ENCODE measurements around the gene PHACTR1. TPM values are rescaled to one million over a fixed set of nuclear protein-coding genes. Genes with fewer than 3 reads are reported as not detected.

The PHACTR1 gene
- polyA plus RNA-seq, 1 of the 3 experiments (the other 2 are of a cell fraction): 0.12 TPM

DNA sequence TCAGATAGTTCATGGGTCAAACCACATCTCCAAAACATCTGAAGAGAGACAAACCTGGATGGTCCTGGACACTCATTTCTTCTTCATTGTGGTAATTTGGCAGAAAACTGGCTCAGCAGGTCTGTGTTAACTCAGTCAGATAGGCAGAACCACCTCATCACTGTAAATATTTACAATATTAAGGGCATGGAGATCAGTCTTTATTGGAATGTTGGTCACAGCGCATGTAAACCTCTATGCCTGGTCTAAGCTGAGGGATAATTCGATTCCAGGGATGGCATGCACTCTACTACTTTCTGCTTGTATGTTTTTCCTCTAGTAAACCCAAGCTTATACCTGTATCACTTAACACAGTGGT, 615.8 kb downstream of the PHACTR1 start:
- ChIA-PET CTCF (interaction anchor here (0.6 to 11.4 kb wide), 12 partner anchors 9 to 504 kb away, joined by 3 to 143 read pairs (median 4); partner anchors contain the start of gene SIRT5), POLR2A (no interaction called here)
- no peak overlapping the region for H2AFZ ChIP-seq (ENCODE audit: low read depth)
- 60% methylated on average over 2 of the region's 2 CpGs for WGBS (ENCODE audit: low lambda C conversion rate)
- no peak for DNase-seq
- no peaks in the 10 kb centered on the region for H3K36me3 ChIP-seq (replicated peaks in 1 of 2; ENCODE audit: control insufficient read depth in 1 of 2, insufficient read depth in 2 of 2, low read length in 1 of 2)
- H3K4me3 ChIP-seq (ENCODE audit: low read depth in 2 of 2, low read length in 1 of 2): no peak overlapping the region
- no peaks in the 10 kb centered on the region for H3K9me3 ChIP-seq
- H3K27me3 ChIP-seq (ENCODE audit: insufficient read depth): no peaks in the 10 kb centered on the region
- no peaks in the 10 kb centered on the region for H3K9me2 ChIP-seq
- H3K9ac ChIP-seq: no peak overlapping the region
- no peak overlapping the region for H3K4me2 ChIP-seq
- TF ChIP-seq SIN3A (IDR thresholded peaks at IDR 0.05; ENCODE audit: borderline replicate concordance, low read depth, low read length): no peak
- no peak for TF ChIP-seq MEF2A (IDR thresholded peaks at IDR 0.05; ENCODE audit: borderline replicate concordance, low read depth)
- TF ChIP-seq NRF1 (IDR thresholded peaks at IDR 0.05; ENCODE audit: low read depth, low read length): no peak
- no peaks in the 10 kb centered on the region for H4K20me1 ChIP-seq (ENCODE audit: insufficient read depth)
- H3K79me2 ChIP-seq (ENCODE audit: insufficient read depth): peaks cover 5% of the 10 kb centered on the region
- H3F3A ChIP-seq (replicated peaks; ENCODE audit: insufficient read depth): peaks cover 8% of the 10 kb centered on the region
- peaks cover 4 to 5% of the 10 kb centered on the region in 2 experiments; a peak in 3 of 4 replicates for H3K4me1 ChIP-seq (ENCODE audit: control insufficient read depth in 1 of 2, insufficient read depth in 2 of 2, low read depth in 1 of 2, low read length in 1 of 2)
- H3K27ac ChIP-seq (ENCODE audit: low read depth in 2 of 2, low read length in 1 of 2): no peak overlapping the region

DNA sequence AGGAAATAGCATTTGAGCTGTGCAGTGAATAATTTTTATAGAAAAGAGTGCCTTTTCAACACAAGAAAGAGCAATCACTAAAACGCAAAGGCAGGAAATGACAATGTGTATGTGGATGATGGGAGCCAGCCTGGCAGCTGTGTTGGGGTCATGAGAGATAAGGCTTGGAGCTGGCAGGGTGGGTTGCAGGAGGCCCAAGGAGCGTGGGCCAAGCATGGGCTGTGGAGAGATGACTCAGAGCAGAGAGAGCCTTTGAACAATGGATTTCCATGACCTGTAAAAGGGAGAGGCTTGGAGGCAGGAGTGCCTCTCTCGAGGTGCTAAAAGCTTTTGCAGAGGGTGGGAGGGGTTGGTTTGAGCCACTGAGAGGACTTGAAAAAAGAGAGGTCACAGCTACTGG, 618.4 kb downstream of the PHACTR1 start:
- Histone ChIP-seq H3K36me3 (replicated peaks in 1 of 2; ENCODE audit: control insufficient read depth in 1 of 2, insufficient read depth in 2 of 2, low read length in 1 of 2) (no peaks in the 10 kb centered on the region), H3K4me3 (ENCODE audit: low read depth in 2 of 2, low read length in 1 of 2) (no peak overlapping the region), H3K4me2 (no peak overlapping the region), H3F3A (replicated peaks; ENCODE audit: insufficient read depth) (no peaks in the 10 kb centered on the region), H3K9me2 (no peaks in the 10 kb centered on the region), H3K79me2 (ENCODE audit: insufficient read depth) (no peaks in the 10 kb centered on the region), H2AFZ (ENCODE audit: low read depth) (no peak overlapping the region), H3K27me3 (ENCODE audit: insufficient read depth) (no peaks in the 10 kb centered on the region), H3K4me1 (ENCODE audit: control insufficient read depth in 1 of 2, insufficient read depth in 2 of 2, low read depth in 1 of 2, low read length in 1 of 2) (peaks cover 0 to 4% of the 10 kb centered on the region in 2 experiments; a peak in 2 of 4 replicates), H3K9me3 (no peaks in the 10 kb centered on the region), H3K9ac (no peak overlapping the region), H4K20me1 (ENCODE audit: insufficient read depth) (no peaks in the 10 kb centered on the region), H3K27ac (ENCODE audit: low read depth in 2 of 2, low read length in 1 of 2) (no peak overlapping the region)
- no peak for DNase-seq
- ChIA-PET CTCF (interaction anchor here (0.9 to 11.4 kb wide), 8 partner anchors 20 to 422 kb away, joined by 3 to 143 read pairs (median 4); partner anchors contain the start of gene SIRT5), POLR2A (no interaction called here)
- TF ChIP-seq EP300 (IDR thresholded peaks at IDR 0.05; ENCODE audit: borderline replicate concordance in 1 of 2, low read depth in 1 of 2, low read length in 1 of 2) (no peak), RFX5 (IDR thresholded peaks at IDR 0.05; ENCODE audit: low read length) (no peak), YY1 (IDR thresholded peaks at IDR 0.05; ENCODE audit: low read depth) (no peak), FOXM1 (IDR thresholded peaks at IDR 0.05; ENCODE audit: low read depth) (no peak), TAF1 (IDR thresholded peaks at IDR 0.05; ENCODE audit: borderline replicate concordance, low read depth, low read length) (no peak), SIN3A (IDR thresholded peaks at IDR 0.05; ENCODE audit: borderline replicate concordance, low read depth, low read length) (no peak)
- TF ChIP-seq, protein P1, sequence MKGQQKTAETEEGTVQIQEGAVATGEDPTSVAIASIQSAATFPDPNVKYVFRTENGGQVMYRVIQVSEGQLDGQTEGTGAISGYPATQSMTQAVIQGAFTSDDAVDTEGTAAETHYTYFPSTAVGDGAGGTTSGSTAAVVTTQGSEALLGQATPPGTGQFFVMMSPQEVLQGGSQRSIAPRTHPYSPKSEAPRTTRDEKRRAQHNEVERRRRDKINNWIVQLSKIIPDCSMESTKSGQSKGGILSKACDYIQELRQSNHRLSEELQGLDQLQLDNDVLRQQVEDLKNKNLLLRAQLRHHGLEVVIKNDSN (IDR thresholded peaks at IDR 0.05; ENCODE audit: borderline replicate concordance, low read depth): no peak
- WGBS (ENCODE audit: low lambda C conversion rate): 44% methylated on average over 3 of the region's 3 CpGs

DNA sequence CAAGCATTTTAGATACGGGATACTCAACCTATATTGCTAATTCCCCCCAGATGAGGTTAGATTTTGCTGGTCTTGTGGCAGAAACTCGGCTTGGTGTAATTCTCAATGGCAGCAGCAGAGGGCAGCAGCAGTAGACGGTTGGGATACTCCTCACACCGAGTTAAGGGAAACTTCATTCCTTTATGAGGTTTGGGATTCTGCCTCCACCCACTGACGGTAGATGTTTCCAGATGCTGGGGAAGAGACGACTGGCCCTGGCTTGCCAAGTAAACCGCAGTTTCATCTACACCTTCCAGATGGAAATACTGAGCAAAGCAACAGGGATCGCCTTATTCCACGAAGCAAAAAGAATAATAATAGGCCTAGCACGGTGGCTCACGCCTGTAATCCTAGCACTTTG, 620.0 kb downstream of the PHACTR1 start:
- Histone ChIP-seq H3F3A (replicated peaks; ENCODE audit: insufficient read depth) (no peaks in the 10 kb centered on the region), H3K9me3 (no peaks in the 10 kb centered on the region), H3K4me2 (no peak overlapping the region), H3K27ac (ENCODE audit: low read depth in 2 of 2, low read length in 1 of 2) (no peak overlapping the region), H3K36me3 (replicated peaks in 1 of 2; ENCODE audit: control insufficient read depth in 1 of 2, insufficient read depth in 2 of 2, low read length in 1 of 2) (no peaks in the 10 kb centered on the region), H3K79me2 (ENCODE audit: insufficient read depth) (no peaks in the 10 kb centered on the region), H3K9ac (no peak overlapping the region), H3K27me3 (ENCODE audit: insufficient read depth) (no peaks in the 10 kb centered on the region), H3K4me3 (ENCODE audit: low read depth in 2 of 2, low read length in 1 of 2) (no peak overlapping the region; a peak in 1 of 4 replicates), H3K4me1 (ENCODE audit: control insufficient read depth in 1 of 2, insufficient read depth in 2 of 2, low read depth in 1 of 2, low read length in 1 of 2) (peaks cover 0 to 4% of the 10 kb centered on the region in 2 experiments; a peak in 2 of 4 replicates), H4K20me1 (ENCODE audit: insufficient read depth) (no peaks in the 10 kb centered on the region), H3K9me2 (no peaks in the 10 kb centered on the region), H2AFZ (ENCODE audit: low read depth) (no peak overlapping the region)
- ChIA-PET CTCF (interaction anchor here (0.9 to 3.6 kb wide), 6 partner anchors 11 to 730 kb away, joined by 3 to 18 read pairs (median 4); partner anchors contain the start of gene SIRT5), POLR2A (no interaction called here)
- WGBS (ENCODE audit: low lambda C conversion rate): 36% methylated on average over 11 of the region's 11 CpGs
- peak; percentile 80 for DNase-seq
- peak; percentile 50 for TF ChIP-seq RCOR1 (IDR thresholded peaks at IDR 0.05; ENCODE audit: low read length)
- no peak for TF ChIP-seq MEF2A (IDR thresholded peaks at IDR 0.05; ENCODE audit: borderline replicate concordance, low read depth)
- peak; percentile 97 for TF ChIP-seq SMC3 (IDR thresholded peaks at IDR 0.05; ENCODE audit: low read depth, low read length)
- peak; percentile 99 for TF ChIP-seq RAD21 (IDR thresholded peaks at IDR 0.05; ENCODE audit: low read length)
- TF ChIP-seq NRF1 (IDR thresholded peaks at IDR 0.05; ENCODE audit: low read depth, low read length): no peak
- peak; percentile 26 for TF ChIP-seq CHD2 (IDR thresholded peaks at IDR 0.05; ENCODE audit: low read length, partially characterized antibody)
- TF ChIP-seq RFX5 (IDR thresholded peaks at IDR 0.05; ENCODE audit: low read length): 0 out of 2 replicates have a peak, but pooled peaks have one; percentile 35
- TF ChIP-seq, protein P2, sequence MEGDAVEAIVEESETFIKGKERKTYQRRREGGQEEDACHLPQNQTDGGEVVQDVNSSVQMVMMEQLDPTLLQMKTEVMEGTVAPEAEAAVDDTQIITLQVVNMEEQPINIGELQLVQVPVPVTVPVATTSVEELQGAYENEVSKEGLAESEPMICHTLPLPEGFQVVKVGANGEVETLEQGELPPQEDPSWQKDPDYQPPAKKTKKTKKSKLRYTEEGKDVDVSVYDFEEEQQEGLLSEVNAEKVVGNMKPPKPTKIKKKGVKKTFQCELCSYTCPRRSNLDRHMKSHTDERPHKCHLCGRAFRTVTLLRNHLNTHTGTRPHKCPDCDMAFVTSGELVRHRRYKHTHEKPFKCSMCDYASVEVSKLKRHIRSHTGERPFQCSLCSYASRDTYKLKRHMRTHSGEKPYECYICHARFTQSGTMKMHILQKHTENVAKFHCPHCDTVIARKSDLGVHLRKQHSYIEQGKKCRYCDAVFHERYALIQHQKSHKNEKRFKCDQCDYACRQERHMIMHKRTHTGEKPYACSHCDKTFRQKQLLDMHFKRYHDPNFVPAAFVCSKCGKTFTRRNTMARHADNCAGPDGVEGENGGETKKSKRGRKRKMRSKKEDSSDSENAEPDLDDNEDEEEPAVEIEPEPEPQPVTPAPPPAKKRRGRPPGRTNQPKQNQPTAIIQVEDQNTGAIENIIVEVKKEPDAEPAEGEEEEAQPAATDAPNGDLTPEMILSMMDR (IDR thresholded peaks at IDR 0.05): peak; percentile 91

Measured in SK-N-SH (cell line).